GM21367 (cell line): Measurements from ENCODE around the gene SND1.

Experiments
- ATAC-seq: cut with Tn5 transposase; IDR thresholded peaks from one replicate; pipeline ENCODE4 v1.9.1; 2021; ENCODE audit not compliant: unreplicated experiment

Gene SND1

GRCh38 chr7:128054511-128054910 lies 402.5 kb downstream of the SND1 start:
- ATAC-seq, result no peak

- ATAC-seq, result no peak
Measured at GRCh38 chr7:128055637-128056036, 403.6 kb downstream of the SND1 start.

GRCh38 chr7:128056901-128057300 lies 404.9 kb downstream of the SND1 start:
- no peak for ATAC-seq

GRCh38 chr7:128057909-128058308 lies 405.9 kb downstream of the SND1 start:
- ATAC-seq, result no peak

GRCh38 chr7:128059143-128059988 lies 407.4 kb downstream of the SND1 start:
- no peak for ATAC-seq

GRCh38 chr7:128060018-128060417 lies 408.0 kb downstream of the SND1 start:
- no peak for ATAC-seq

- ATAC-seq, result no peak
Measured at GRCh38 chr7:128063088-128063487, 411.1 kb downstream of the SND1 start.

- no peak for ATAC-seq
Measured at GRCh38 chr7:128065872-128066271, 413.9 kb downstream of the SND1 start.

GRCh38 chr7:128066395-128066794 lies 414.4 kb downstream of the SND1 start:
- ATAC-seq, result no peak

- ATAC-seq, result no peak
Measured at GRCh38 chr7:128066858-128067257, 414.9 kb downstream of the SND1 start.

- ATAC-seq, result no peak
Measured at GRCh38 chr7:128067983-128068382, 416.0 kb downstream of the SND1 start.

GRCh38 chr7:128068785-128069184 lies 416.8 kb downstream of the SND1 start:
- no peak for ATAC-seq

GRCh38 chr7:128069373-128070364 lies 417.7 kb downstream of the SND1 start:
- no peak for ATAC-seq

- no peak for ATAC-seq
Measured at GRCh38 chr7:128071376-128071775, 419.4 kb downstream of the SND1 start.

GRCh38 chr7:128071801-128072200 lies 419.8 kb downstream of the SND1 start:
- no peak for ATAC-seq

GRCh38 chr7:128073671-128074310 lies 421.8 kb downstream of the SND1 start:
- ATAC-seq, result no peak

- ATAC-seq, result no peak
Measured at GRCh38 chr7:128074336-128074735, 422.3 kb downstream of the SND1 start.

- no peak for ATAC-seq
Measured at GRCh38 chr7:128074736-128075135, 422.7 kb downstream of the SND1 start.

GRCh38 chr7:128075242-128076095 lies 423.5 kb downstream of the SND1 start:
- ATAC-seq, result no peak

- no peak for ATAC-seq
Measured at GRCh38 chr7:128076196-128076795, 424.3 kb downstream of the SND1 start.
